Sigmoid colon (tissue), 7 donors: ENCODE measurements around the gene CHAT. TPM values are rescaled to one million over a fixed set of nuclear protein-coding genes. Genes with fewer than 3 reads are reported as not detected.

Source experiments
- DNase-seq: peaks from one replicate; pipeline ENCODE4 v3.0.0-alpha.2; 2019
- H3K27ac ChIP-seq, 4 donors: fragments of 200-600 bp; sonication (generic); one replicate each; pipeline ENCODE4 v1.5.1; 2016 to 2019; ENCODE audit warnings: mild to moderate bottlenecking in 1 of 4
- H3K27me3 ChIP-seq, 3 donors: fragments of 200-600 bp; sonication (generic); one replicate each; pipeline ENCODE4 v1.5.1; 2019; ENCODE audit warnings: mild to moderate bottlenecking in 1 of 3
- H3K36me3 ChIP-seq, 4 donors: fragments of 200-600 bp; sonication (generic); one replicate each; pipeline ENCODE4 v1.5.1; 2016 to 2019
- H3K4me1 ChIP-seq, 4 donors: fragments of 200-600 bp; sonication (generic); one replicate each; pipeline ENCODE4 v1.5.1; 2017 to 2019
- H3K4me3 ChIP-seq, 4 donors: fragments of 200-600 bp; sonication (generic); one replicate each; pipeline ENCODE4 v1.5.1; 2017 to 2019; ENCODE audit warnings: mild to moderate bottlenecking in 2 of 4, moderate library complexity in 1 of 4
- H3K9me3 ChIP-seq, 4 donors: fragments of 200-600 bp in 3 of 4; sonication (generic) in 3 of 4; one replicate each; pipeline versions ENCODE4 v1.5.1 to v1.6.1; 2013 to 2019
- CTCF ChIP-seq, 4 experiments: fragments of 450-650 bp in 3 of 4; fragments of 200-600 bp in 1 of 4; IDR thresholded peaks; one replicate each; pipeline ENCODE4 v1.5.1; 2016 to 2019; ENCODE audit warnings: antibody characterized with exemption in 4 of 4, mild to moderate bottlenecking in 3 of 4, moderate library complexity in 2 of 4
- EP300 ChIP-seq, 4 donors: sonication (generic); formaldehyde crosslinking; IDR thresholded peaks; one replicate each; pipeline ENCODE4 v1.6.1; 2017; ENCODE audit warnings: antibody characterized with exemption in 4 of 4
- POLR2A ChIP-seq, 2 donors: fragments of 450-650 bp; IDR thresholded peaks; one replicate each; pipeline ENCODE4 v1.6.1; 2016; ENCODE audit warnings: antibody characterized with exemption in 2 of 2, mild to moderate bottlenecking in 2 of 2, moderate library complexity in 2 of 2
- POLR2AphosphoS5 ChIP-seq, 4 donors: sonication (generic); formaldehyde crosslinking; IDR thresholded peaks; one replicate each; pipeline ENCODE4 v1.6.1; 2017; ENCODE audit warnings: antibody characterized with exemption in 4 of 4
- WGBS, 2 donors: extraction: QIAGEN DNeasy Blood & Tissue Kit; methylation state at CpG; one replicate each; pipeline ENCODE4 v1.1.7; 2013; 5-methylcytosine and 5-hydroxymethylcytosine counted together
- intact Hi-C: fragments of 100-400 bp; cut with DNase I; formaldehyde crosslinking; loops from one replicate; pipeline ENCODE4 v1.15.1; 2023
- polyA plus RNA-seq, 3 donors: library from polyadenylated mRNA; stranded (reverse); fragments of 200-250 nt; gene quantifications; one replicate each; pipeline ENCODE4 v1.2.3, GENCODE V29; 2013
- total RNA-seq, 4 donors: library from RNA; depleted of rRNA; stranded (reverse); fragments of >200 nt; gene quantifications; one replicate each; pipeline ENCODE4 v1.1.0, GENCODE V29; 2016
- donor health status: healthy with polysubstance abuse.
- donor health status: Bipolar disorder and iron deficiency.
- donor health status: healthy.

The CHAT gene
- total and polyA plus RNA-seq, 7 donors = 0.41 to 0.57 TPM; not detected in 5

GRCh38 chr10:49624629-49625028, 10.8 kb downstream of the CHAT start:
- 59 to 84% methylated on average over 5 of the region's 5 CpGs for WGBS, 2 donors

GRCh38 chr10:49625411-49625810, 11.6 kb downstream of the CHAT start:
- H3K36me3 ChIP-seq = no peaks in the 10 kb centered on the region
- intact Hi-C loops = no loop called here
- no peaks in the 10 kb centered on the region for H3K4me1 ChIP-seq

More at GRCh38 chr10:49624629-49625028, 10.8 kb downstream of the CHAT start:
- Histone ChIP-seq H3K36me3 (no peaks in the 10 kb centered on the region), H3K9me3 (no peaks in the 10 kb centered on the region), H3K27me3 (peaks cover 0 to 3% (median 0%) of the 10 kb centered on the region in 3 donors), H3K4me3 (no peak overlapping the region), H3K27ac (no peak overlapping the region), H3K4me1 (no peaks in the 10 kb centered on the region)
- DNase-seq = no peak
- TF ChIP-seq EP300 (IDR thresholded peaks at IDR 0.05) (no peak), POLR2A (IDR thresholded peaks at IDR 0.05) (no peak), POLR2AphosphoS5 (IDR thresholded peaks at IDR 0.05) (no peak), CTCF (IDR thresholded peaks at IDR 0.05) (no peak)
- intact Hi-C loops = no loop called here

GRCh38 chr10:49627038-49627437, 13.2 kb downstream of the CHAT start:
- no peak for TF ChIP-seq POLR2AphosphoS5 (IDR thresholded peaks at IDR 0.05)
- TF ChIP-seq EP300 (IDR thresholded peaks at IDR 0.05) = no peak
- TF ChIP-seq POLR2A (IDR thresholded peaks at IDR 0.05) = no peak
- no peak for TF ChIP-seq CTCF (IDR thresholded peaks at IDR 0.05)
- H3K4me3 ChIP-seq = no peak overlapping the region
- H3K27ac ChIP-seq = no peak overlapping the region
- 88 to 92% methylated on average over 7 of the region's 7 CpGs for WGBS, 2 donors
- no peaks in the 10 kb centered on the region for H3K27me3 ChIP-seq
- no peaks in the 10 kb centered on the region for H3K4me1 ChIP-seq
- H3K36me3 ChIP-seq = no peaks in the 10 kb centered on the region
- intact Hi-C loops = no loop called here
- DNase-seq = no peak
- no peaks in the 10 kb centered on the region for H3K9me3 ChIP-seq

More at GRCh38 chr10:49625411-49625810, 11.6 kb downstream of the CHAT start:
- Histone ChIP-seq H3K27me3 (no peaks in the 10 kb centered on the region), H3K27ac (no peak overlapping the region), H3K9me3 (no peaks in the 10 kb centered on the region), H3K4me3 (no peak overlapping the region)
- no peak for DNase-seq
- 76 to 87% methylated on average over 10 of the region's 10 CpGs for WGBS, 2 donors
- TF ChIP-seq POLR2A (IDR thresholded peaks at IDR 0.05) (no peak), CTCF (IDR thresholded peaks at IDR 0.05) (no peak), EP300 (IDR thresholded peaks at IDR 0.05) (no peak), POLR2AphosphoS5 (IDR thresholded peaks at IDR 0.05) (no peak)

- WGBS, 2 donors = 85 to 92% methylated on average over 18 of the region's 18 CpGs
- Histone ChIP-seq H3K36me3 (no peaks in the 10 kb centered on the region), H3K4me1 (no peaks in the 10 kb centered on the region), H3K27me3 (no peaks in the 10 kb centered on the region), H3K9me3 (no peaks in the 10 kb centered on the region), H3K4me3 (no peak overlapping the region), H3K27ac (no peak overlapping the region)
- intact Hi-C loops = no loop called here
- DNase-seq = peak; percentile 49
- TF ChIP-seq POLR2A (IDR thresholded peaks at IDR 0.05) = no peak
These were observed 13.9 kb downstream of the CHAT start for GRCh38 chr10:49627644-49628247.

GRCh38 chr10:49628599-49628998, 14.8 kb downstream of the CHAT start:
- no peaks in the 10 kb centered on the region for H3K36me3 ChIP-seq
- no peaks in the 10 kb centered on the region for H3K4me1 ChIP-seq
- no peak overlapping the region for H3K27ac ChIP-seq
- H3K4me3 ChIP-seq = no peak overlapping the region
- DNase-seq = no peak
- intact Hi-C loops = no loop called here
- TF ChIP-seq EP300 (IDR thresholded peaks at IDR 0.05) (no peak), CTCF (IDR thresholded peaks at IDR 0.05) (no peak), POLR2A (IDR thresholded peaks at IDR 0.05) (no peak), POLR2AphosphoS5 (IDR thresholded peaks at IDR 0.05) (no peak)
- H3K27me3 ChIP-seq = no peaks in the 10 kb centered on the region
- WGBS, 2 donors = 89 to 90% methylated on average over 8 of the region's 8 CpGs
- H3K9me3 ChIP-seq = no peaks in the 10 kb centered on the region
